K562 (cell line): ENCODE data around the gene CS. TPM values are rescaled to one million over a fixed set of nuclear protein-coding genes. Genes with fewer than 3 reads are reported as not detected.
A peak's percentile ranks its signal among the peaks of the same experiment; 100 is the strongest.

ENCODE experiments used
- CAMTA2 ChIP-seq: fragments of 250-450 bp; sonication (Bioruptor Pico); conservative IDR thresholded peaks from 2 replicates; pipeline ENCODE4 v1.5.1; 2022
- CREM ChIP-seq: IDR thresholded peaks from 2 replicates; pipeline ENCODE4 v1.6.1; 2014; ENCODE audit warnings: antibody characterized with exemption, low read depth
- HDAC1 ChIP-seq, 2 experiments: fragments of 450-650 bp; IDR thresholded peaks; 2 replicates each; pipeline ENCODE4 v1.6.1; 2016 to 2017; ENCODE audit warnings: inconsistent platforms in 1 of 2, mild to moderate bottlenecking in 1 of 2, moderate library complexity in 1 of 2
- KAT7 ChIP-seq: sonication (generic); formaldehyde crosslinking; IDR thresholded peaks from 2 replicates; pipeline ENCODE4 v1.8.0; 2022; ENCODE audit warnings: missing genetic modification reagents, mild to moderate bottlenecking, borderline replicate concordance
- POU5F1 ChIP-seq: fragments of 150-350 bp; IDR thresholded peaks from 2 replicates; pipeline ENCODE4 v1.6.1; 2014; ENCODE audit warnings: borderline replicate concordance, low read length, low read depth, mild to moderate bottlenecking; ENCODE audit not compliant: partially characterized antibody
- PRMT5 ChIP-seq: sonication (generic); formaldehyde crosslinking; IDR thresholded peaks from 2 replicates; pipeline ENCODE4 v1.5.0; 2020; ENCODE audit warnings: missing genetic modification reagents
- RBM22 ChIP-seq: fragments of 200-400 bp; formaldehyde crosslinking; IDR thresholded peaks from 2 replicates; pipeline ENCODE4 v1.6.1; 2018; ENCODE audit warnings: low read length, low read depth; ENCODE audit not compliant: poor library complexity, severe bottlenecking
- SMARCE1 ChIP-seq: fragments of 450-650 bp; IDR thresholded peaks from 2 replicates; pipeline ENCODE4 v1.7.1; 2016; ENCODE audit warnings: mild to moderate bottlenecking
- SUPT5H ChIP-seq: fragments of 450-650 bp; IDR thresholded peaks from 2 replicates; pipeline ENCODE4 v1.6.1; 2016
- TSC22D4 ChIP-seq: fragments of 450-650 bp; IDR thresholded peaks from 2 replicates; pipeline ENCODE4 v1.6.1; 2016; ENCODE audit warnings: missing genetic modification characterization, missing biosample characterization, control low read depth
- ZFPM2 ChIP-seq: fragments of 250-450 bp; sonication (Bioruptor Pico); IDR thresholded peaks from 2 replicates; pipeline ENCODE4 v1.5.1; 2022; ENCODE audit warnings: mild to moderate bottlenecking
- ZNF232 ChIP-seq: sonication (generic); formaldehyde crosslinking; IDR thresholded peaks from 2 replicates; pipeline ENCODE4 v1.8.0; 2022; ENCODE audit warnings: mild to moderate bottlenecking, missing genetic modification reagents
- ZNF324 ChIP-seq: fragments of 250-450 bp; sonication (Bioruptor Pico); IDR thresholded peaks from 2 replicates; pipeline ENCODE4 v1.4.0; 2020; ENCODE audit warnings: mild to moderate bottlenecking
- polyA plus RNA-seq, 8 experiments: library from polyadenylated mRNA; depleted of rRNA in 4 of 8; stranded (reverse) in 5 of 8; unstranded in 3 of 8; fragments of >200 nt; fragmentation: Nextera tagmentation in 2 of 8; fragmentation: Illumina TruSeq in 1 of 8; extraction: Ambion mirVana in 2 of 8; extraction: Trizol in 1 of 8; gene quantifications; 2 replicates each; pipeline versions ENCODE4 v1.2.1 to v1.2.3, GENCODE V29; 2011 to 2014; ENCODE audit warnings: inconsistent platforms in 1 of 8, missing spikeins in 1 of 8
- total RNA-seq, 7 experiments: library from RNA; depleted of rRNA in 6 of 7; stranded (reverse); fragments of >200 nt in 6 of 7; fragmentation: Illumina TruSeq in 2 of 7; extraction: Trizol in 2 of 7; gene quantifications; 2 replicates each; pipeline versions ENCODE4 v1.2.1 to v1.2.3, GENCODE V29; 2011 to 2021; ENCODE audit warnings: low replicate concordance in 1 of 7
- TF ChIP-seq, protein P1 (sequence below), 2 experiments: fragments of 450-650 bp in 1 of 2; sonication (generic) in 1 of 2; formaldehyde crosslinking in 1 of 2; IDR thresholded peaks; 2 replicates each; pipeline versions ENCODE4 v1.7.1 to v1.9.0; 2016 to 2022; ENCODE audit warnings: inconsistent platforms in 1 of 2, mild to moderate bottlenecking in 1 of 2, missing genetic modification reagents in 1 of 2
- TF ChIP-seq, protein P2 (sequence below): fragments of 250-450 bp; sonication (Bioruptor Pico); IDR thresholded peaks from 2 replicates; pipeline ENCODE4 v1.8.0; 2021; ENCODE audit warnings: moderate library complexity, mild to moderate bottlenecking, inconsistent platforms
- TF ChIP-seq, protein P3 (sequence below): sonication (generic); formaldehyde crosslinking; IDR thresholded peaks from 2 replicates; pipeline ENCODE4 v1.8.0; 2022; ENCODE audit warnings: mild to moderate bottlenecking, missing genetic modification reagents, borderline replicate concordance

CS gene
- total and polyA plus RNA-seq, 9 of the 15 experiments (the other 6 are each of a cell fraction or from before 2014, with no cell fraction given): 99.9 to 390 (median 149) TPM

DNA sequence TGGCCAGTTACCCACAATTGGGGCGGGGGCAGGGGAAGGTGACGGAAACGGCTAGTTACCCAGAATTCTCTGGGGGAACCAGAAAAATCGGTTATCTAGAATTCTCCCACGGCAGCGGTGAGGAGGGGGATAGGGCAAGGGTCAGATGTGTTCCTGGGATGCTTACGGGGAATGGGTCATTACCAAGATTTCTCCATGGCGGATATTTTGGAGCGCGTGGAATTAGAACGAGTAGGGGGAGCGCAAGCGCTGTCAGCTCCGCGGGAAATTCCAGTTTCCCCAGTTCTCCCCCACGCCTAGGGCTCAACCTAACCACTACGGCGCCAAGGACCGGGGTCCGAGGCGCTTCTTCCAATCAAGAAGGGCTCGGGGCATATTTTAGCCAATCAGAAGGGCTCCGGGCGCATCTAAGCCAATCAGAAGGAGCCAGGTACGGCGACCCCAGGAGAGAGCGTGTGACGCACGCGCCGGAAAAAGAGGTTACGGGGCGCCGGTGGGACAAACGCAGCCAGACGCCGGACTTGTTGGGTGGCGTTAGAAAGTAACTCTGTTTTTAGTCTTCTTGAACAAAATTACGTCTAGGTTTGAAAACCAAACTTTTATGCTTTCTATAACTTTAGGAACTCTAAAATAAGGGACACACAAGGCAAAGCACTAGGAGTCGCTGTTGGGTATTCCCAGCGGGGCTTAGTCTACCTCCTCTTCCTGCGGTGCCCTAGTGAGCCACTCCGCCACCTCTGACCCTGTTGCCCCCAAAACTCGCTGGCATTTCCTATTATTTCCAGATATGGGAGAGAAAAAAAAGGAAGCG lies 33.8 kb upstream of the CS start, which contains the start of gene PAN2 (continued):
- TF ChIP-seq ZNF324: no peak
- TF ChIP-seq POU5F1: peak; percentile 56
- TF ChIP-seq PRMT5 (CRISPR knock-in tag): no peak
- TF ChIP-seq SUPT5H: peak; percentile 79
- TF ChIP-seq, protein P1, sequence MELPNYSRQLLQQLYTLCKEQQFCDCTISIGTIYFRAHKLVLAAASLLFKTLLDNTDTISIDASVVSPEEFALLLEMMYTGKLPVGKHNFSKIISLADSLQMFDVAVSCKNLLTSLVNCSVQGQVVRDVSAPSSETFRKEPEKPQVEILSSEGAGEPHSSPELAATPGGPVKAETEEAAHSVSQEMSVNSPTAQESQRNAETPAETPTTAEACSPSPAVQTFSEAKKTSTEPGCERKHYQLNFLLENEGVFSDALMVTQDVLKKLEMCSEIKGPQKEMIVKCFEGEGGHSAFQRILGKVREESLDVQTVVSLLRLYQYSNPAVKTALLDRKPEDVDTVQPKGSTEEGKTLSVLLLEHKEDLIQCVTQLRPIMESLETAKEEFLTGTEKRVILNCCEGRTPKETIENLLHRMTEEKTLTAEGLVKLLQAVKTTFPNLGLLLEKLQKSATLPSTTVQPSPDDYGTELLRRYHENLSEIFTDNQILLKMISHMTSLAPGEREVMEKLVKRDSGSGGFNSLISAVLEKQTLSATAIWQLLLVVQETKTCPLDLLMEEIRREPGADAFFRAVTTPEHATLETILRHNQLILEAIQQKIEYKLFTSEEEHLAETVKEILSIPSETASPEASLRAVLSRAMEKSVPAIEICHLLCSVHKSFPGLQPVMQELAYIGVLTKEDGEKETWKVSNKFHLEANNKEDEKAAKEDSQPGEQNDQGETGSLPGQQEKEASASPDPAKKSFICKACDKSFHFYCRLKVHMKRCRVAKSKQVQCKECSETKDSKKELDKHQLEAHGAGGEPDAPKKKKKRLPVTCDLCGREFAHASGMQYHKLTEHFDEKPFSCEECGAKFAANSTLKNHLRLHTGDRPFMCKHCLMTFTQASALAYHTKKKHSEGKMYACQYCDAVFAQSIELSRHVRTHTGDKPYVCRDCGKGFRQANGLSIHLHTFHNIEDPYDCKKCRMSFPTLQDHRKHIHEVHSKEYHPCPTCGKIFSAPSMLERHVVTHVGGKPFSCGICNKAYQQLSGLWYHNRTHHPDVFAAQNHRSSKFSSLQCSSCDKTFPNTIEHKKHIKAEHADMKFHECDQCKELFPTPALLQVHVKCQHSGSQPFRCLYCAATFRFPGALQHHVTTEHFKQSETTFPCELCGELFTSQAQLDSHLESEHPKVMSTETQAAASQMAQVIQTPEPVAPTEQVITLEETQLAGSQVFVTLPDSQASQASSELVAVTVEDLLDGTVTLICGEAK (IDR thresholded peaks at IDR 0.05): peak; percentile 50
- TF ChIP-seq, protein P1 (CRISPR knock-in tag; IDR thresholded peaks at IDR 0.05): no peak
- no peak for TF ChIP-seq ZNF232
- TF ChIP-seq TSC22D4: no peak
- peak; percentile 95 for TF ChIP-seq CREM
- TF ChIP-seq, protein P2, sequence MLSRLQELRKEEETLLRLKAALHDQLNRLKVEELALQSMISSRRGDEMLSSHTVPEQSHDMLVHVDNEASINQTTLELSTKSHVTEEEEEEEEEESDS: no peak
- TF ChIP-seq, protein P3, sequence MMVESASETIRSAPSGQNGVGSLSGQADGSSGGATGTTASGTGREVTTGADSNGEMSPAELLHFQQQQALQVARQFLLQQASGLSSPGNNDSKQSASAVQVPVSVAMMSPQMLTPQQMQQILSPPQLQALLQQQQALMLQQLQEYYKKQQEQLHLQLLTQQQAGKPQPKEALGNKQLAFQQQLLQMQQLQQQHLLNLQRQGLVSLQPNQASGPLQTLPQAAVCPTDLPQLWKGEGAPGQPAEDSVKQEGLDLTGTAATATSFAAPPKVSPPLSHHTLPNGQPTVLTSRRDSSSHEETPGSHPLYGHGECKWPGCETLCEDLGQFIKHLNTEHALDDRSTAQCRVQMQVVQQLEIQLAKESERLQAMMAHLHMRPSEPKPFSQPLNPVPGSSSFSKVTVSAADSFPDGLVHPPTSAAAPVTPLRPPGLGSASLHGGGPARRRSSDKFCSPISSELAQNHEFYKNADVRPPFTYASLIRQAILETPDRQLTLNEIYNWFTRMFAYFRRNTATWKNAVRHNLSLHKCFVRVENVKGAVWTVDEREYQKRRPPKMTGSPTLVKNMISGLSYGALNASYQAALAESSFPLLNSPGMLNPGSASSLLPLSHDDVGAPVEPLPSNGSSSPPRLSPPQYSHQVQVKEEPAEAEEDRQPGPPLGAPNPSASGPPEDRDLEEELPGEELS (CRISPR knock-in tag): no peak
- TF ChIP-seq RBM22: no peak
- TF ChIP-seq HDAC1 (IDR thresholded peaks at IDR 0.05): peak in 1 of 2 experiments; percentile 40; a peak in 1 of 4 replicates
- no peak for TF ChIP-seq ZFPM2 (CRISPR knock-in tag)
- TF ChIP-seq CAMTA2 (CRISPR knock-in tag): no peak
- peak; percentile 37 for TF ChIP-seq SMARCE1
- no peak for TF ChIP-seq KAT7 (CRISPR knock-in tag)
